ENCODE data around the gene LMBRD1.
A peak's percentile ranks its signal among the peaks of the same experiment; 100 is the strongest.

Gene LMBRD1

DNA sequence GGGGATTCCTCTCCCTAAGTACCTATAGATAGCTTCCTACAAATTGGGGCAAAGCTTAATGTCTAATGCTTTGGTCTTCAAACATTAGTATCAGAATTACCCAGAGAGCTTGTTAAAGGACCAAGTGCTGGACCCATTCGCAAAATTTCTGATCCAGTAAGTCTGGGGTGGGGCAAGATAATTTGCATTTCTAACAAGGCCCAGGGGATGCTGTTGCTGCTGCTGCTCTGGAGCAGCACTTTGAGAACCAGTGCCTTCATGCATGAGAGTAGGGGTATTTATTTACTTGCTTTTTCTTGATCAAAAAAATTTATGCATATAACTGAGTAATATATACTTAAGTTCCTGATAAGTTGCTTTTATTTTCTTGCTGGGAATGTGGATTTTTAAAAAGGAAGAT, 45.1 kb upstream of the LMBRD1 start:
- no peak overlapping the region for H3K4me3 ChIP-seq (ENCODE audit: low read length)
- H3K27ac ChIP-seq (ENCODE audit: low read depth, low read length) = no peak overlapping the region
- no peaks in the 10 kb centered on the region for H3K79me2 ChIP-seq (ENCODE audit: control insufficient read depth, low read length)
- no peaks in the 10 kb centered on the region for H3K27me3 ChIP-seq (ENCODE audit: control insufficient read depth, low read length)
- H3F3A ChIP-seq (ENCODE audit: control insufficient read depth, insufficient read depth) = no peaks in the 10 kb centered on the region
- no peaks in the 10 kb centered on the region for H3K9me2 ChIP-seq (replicated peaks; ENCODE audit: control insufficient read depth, low read length)
- no peaks in the 10 kb centered on the region for H3K9me3 ChIP-seq (ENCODE audit: control insufficient read depth, insufficient read depth, low read length)
- TF ChIP-seq, protein P1, sequence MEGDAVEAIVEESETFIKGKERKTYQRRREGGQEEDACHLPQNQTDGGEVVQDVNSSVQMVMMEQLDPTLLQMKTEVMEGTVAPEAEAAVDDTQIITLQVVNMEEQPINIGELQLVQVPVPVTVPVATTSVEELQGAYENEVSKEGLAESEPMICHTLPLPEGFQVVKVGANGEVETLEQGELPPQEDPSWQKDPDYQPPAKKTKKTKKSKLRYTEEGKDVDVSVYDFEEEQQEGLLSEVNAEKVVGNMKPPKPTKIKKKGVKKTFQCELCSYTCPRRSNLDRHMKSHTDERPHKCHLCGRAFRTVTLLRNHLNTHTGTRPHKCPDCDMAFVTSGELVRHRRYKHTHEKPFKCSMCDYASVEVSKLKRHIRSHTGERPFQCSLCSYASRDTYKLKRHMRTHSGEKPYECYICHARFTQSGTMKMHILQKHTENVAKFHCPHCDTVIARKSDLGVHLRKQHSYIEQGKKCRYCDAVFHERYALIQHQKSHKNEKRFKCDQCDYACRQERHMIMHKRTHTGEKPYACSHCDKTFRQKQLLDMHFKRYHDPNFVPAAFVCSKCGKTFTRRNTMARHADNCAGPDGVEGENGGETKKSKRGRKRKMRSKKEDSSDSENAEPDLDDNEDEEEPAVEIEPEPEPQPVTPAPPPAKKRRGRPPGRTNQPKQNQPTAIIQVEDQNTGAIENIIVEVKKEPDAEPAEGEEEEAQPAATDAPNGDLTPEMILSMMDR (IDR thresholded peaks at IDR 0.05; ENCODE audit: low read depth, low read length, poor library complexity, severe bottlenecking) = no peak
- TF ChIP-seq EZH2phosphoT487 (IDR thresholded peaks at IDR 0.05; ENCODE audit: borderline replicate concordance, low read length) = no peak
- no peaks in the 10 kb centered on the region for H3K4me1 ChIP-seq (ENCODE audit: control insufficient read depth, low read length)
- H3K4me2 ChIP-seq (ENCODE audit: low read length) = no peak overlapping the region
- no peaks in the 10 kb centered on the region for H4K20me1 ChIP-seq (ENCODE audit: control insufficient read depth, insufficient read depth, low read depth, low read length)
- no peaks in the 10 kb centered on the region for H3K36me3 ChIP-seq (ENCODE audit: control insufficient read depth, low read length)

DNA sequence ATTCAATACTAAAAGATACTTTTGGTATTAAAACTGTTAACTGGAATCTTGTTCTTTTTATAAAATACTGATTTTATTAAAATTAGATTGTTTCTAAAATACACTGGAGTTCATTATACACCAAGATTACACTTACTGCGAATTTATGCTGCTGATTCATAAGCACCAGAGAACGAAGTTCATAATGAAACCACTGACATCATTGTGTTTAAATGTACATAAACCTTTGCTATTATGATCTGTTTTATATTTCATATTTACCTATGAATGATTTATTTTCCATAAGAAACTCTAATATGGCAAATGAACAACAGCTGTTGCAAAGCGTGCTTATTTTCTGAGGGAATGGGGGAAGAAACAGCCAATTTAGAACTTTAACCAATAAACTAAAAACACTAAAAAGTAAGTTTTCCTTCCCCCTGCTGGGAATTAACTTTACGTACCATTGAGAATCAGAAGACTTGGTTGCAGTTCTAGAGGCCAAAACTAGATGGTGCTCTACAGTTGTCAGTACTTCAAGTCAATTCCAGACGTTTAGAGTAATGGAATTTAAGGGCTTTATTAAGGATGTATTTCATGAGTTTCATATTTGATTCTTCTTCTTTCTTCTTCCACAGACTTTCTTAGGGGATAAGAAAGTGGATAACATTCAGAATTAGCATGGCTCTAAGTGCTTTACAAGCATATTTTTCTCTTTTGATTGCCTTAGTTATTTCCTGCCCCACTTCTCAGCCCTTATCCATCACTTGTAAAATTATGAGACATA, 38.8 kb upstream of the LMBRD1 start:
- no peak overlapping the region for H3K4me3 ChIP-seq (ENCODE audit: low read length)
- H3K27me3 ChIP-seq (ENCODE audit: control insufficient read depth, low read length) = no peaks in the 10 kb centered on the region
- H3K27ac ChIP-seq (ENCODE audit: low read depth, low read length) = no peak overlapping the region
- no peaks in the 10 kb centered on the region for H3K79me2 ChIP-seq (ENCODE audit: control insufficient read depth, low read length)
- H3K9me3 ChIP-seq (ENCODE audit: control insufficient read depth, insufficient read depth, low read length) = no peaks in the 10 kb centered on the region
- no peaks in the 10 kb centered on the region for H3K36me3 ChIP-seq (ENCODE audit: control insufficient read depth, low read length)
- H3K4me1 ChIP-seq (ENCODE audit: control insufficient read depth, low read length) = peaks cover 4% of the 10 kb centered on the region; the same call in 1 of the 2 replicates
- peak overlapping the region; percentile 25; the same call in 1 of the 2 replicates for H3K4me2 ChIP-seq (ENCODE audit: low read length)
- no peak for TF ChIP-seq EZH2phosphoT487 (IDR thresholded peaks at IDR 0.05; ENCODE audit: borderline replicate concordance, low read length)
- TF ChIP-seq, protein P1 (IDR thresholded peaks at IDR 0.05; ENCODE audit: low read depth, low read length, poor library complexity, severe bottlenecking) = peak; percentile 89
- no peaks in the 10 kb centered on the region for H4K20me1 ChIP-seq (ENCODE audit: control insufficient read depth, insufficient read depth, low read depth, low read length)
- no peaks in the 10 kb centered on the region for H3F3A ChIP-seq (ENCODE audit: control insufficient read depth, insufficient read depth)
- H3K9me2 ChIP-seq (replicated peaks; ENCODE audit: control insufficient read depth, low read length) = no peaks in the 10 kb centered on the region

DNA sequence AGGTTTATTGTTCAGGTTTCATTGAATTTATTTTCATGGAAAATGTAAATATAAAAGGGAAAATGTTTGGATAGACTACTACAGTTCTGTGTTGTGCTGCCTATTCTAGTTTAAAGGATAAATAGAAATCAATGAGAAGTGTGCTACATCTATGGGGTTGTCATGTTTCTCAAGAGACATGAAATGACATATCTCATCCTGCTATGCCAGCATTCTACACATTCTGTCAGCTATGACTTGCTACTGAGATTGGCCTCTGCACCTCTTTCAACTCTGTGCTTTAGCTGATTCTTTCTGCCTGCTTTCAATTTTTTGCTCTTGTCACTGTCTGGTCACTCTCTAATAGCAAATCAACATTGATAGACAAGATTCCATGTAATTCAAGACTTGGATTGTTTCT, 35.7 kb upstream of the LMBRD1 start:
- H3K4me2 ChIP-seq (ENCODE audit: low read length) = no peak overlapping the region
- H3K4me1 ChIP-seq (ENCODE audit: control insufficient read depth, low read length) = peaks cover 4% of the 10 kb centered on the region; the same call in 1 of the 2 replicates

More for the DNA sequence above, 35.7 kb upstream of the LMBRD1 start:
- TF ChIP-seq, protein P1 (IDR thresholded peaks at IDR 0.05; ENCODE audit: low read depth, low read length, poor library complexity, severe bottlenecking) = no peak
- no peak for TF ChIP-seq EZH2phosphoT487 (IDR thresholded peaks at IDR 0.05; ENCODE audit: borderline replicate concordance, low read length)
- Histone ChIP-seq H3K36me3 (ENCODE audit: control insufficient read depth, low read length) (no peaks in the 10 kb centered on the region), H3K4me3 (ENCODE audit: low read length) (no peak overlapping the region), H3K27me3 (ENCODE audit: control insufficient read depth, low read length) (no peaks in the 10 kb centered on the region), H3K79me2 (ENCODE audit: control insufficient read depth, low read length) (no peaks in the 10 kb centered on the region), H3K9me3 (ENCODE audit: control insufficient read depth, insufficient read depth, low read length) (no peaks in the 10 kb centered on the region), H3K9me2 (replicated peaks; ENCODE audit: control insufficient read depth, low read length) (no peaks in the 10 kb centered on the region), H3F3A (ENCODE audit: control insufficient read depth, insufficient read depth) (no peaks in the 10 kb centered on the region), H3K27ac (ENCODE audit: low read depth, low read length) (no peak overlapping the region), H4K20me1 (ENCODE audit: control insufficient read depth, insufficient read depth, low read depth, low read length) (no peaks in the 10 kb centered on the region)

Data from DOHH2 (cell line).